Ovary (tissue), 3 donors: Measurements from ENCODE around the gene HSD11B1.

Experiments
- CTCF ChIP-seq, 3 donors: fragments of 450-650 bp in 2 of 3; fragments of 200-600 bp in 1 of 3; IDR thresholded peaks; one replicate each; pipeline versions ENCODE4 v1.5.1 to v1.8.0; 2016 to 2022; ENCODE audit warnings: antibody characterized with exemption in 3 of 3, mild to moderate bottlenecking in 1 of 3
- EP300 ChIP-seq: sonication (generic); formaldehyde crosslinking; IDR thresholded peaks from one replicate; pipeline ENCODE4 v1.6.1; 2017; ENCODE audit warnings: antibody characterized with exemption
- POLR2A ChIP-seq: fragments of 450-650 bp; IDR thresholded peaks from one replicate; pipeline ENCODE4 v1.6.1; 2017; ENCODE audit warnings: antibody characterized with exemption, mild to moderate bottlenecking, moderate library complexity
- donor health status: DM: no; HTN: no; CAD: no.

- TF ChIP-seq CTCF (IDR thresholded peaks at IDR 0.05): no peak
- no peak for TF ChIP-seq POLR2A
- no peak for TF ChIP-seq EP300
Measured at GRCh38 chr1:209706622-209707021, 2.0 kb downstream of the HSD11B1 start.
